ENCODE results near the gene TRAK1.

Gene TRAK1

GRCh38 chr3:42122261-42123011, 31.3 kb downstream of the TRAK1 start:
- DNase-seq (ENCODE audit: low read depth in 2 of 2): no peak

- DNase-seq (ENCODE audit: low read depth in 2 of 2): no peak
Observed at GRCh38 chr3:42123012-42123581, 31.9 kb downstream of the TRAK1 start.

- DNase-seq (ENCODE audit: low read depth in 2 of 2): no peak
Observed at GRCh38 chr3:42123824-42124658, 32.9 kb downstream of the TRAK1 start.

GRCh38 chr3:42127226-42127625, 36.1 kb downstream of the TRAK1 start:
- no peak for DNase-seq (ENCODE audit: low read depth in 2 of 2)

GRCh38 chr3:42128526-42128925, 37.4 kb downstream of the TRAK1 start:
- no peak for DNase-seq (ENCODE audit: low read depth in 2 of 2)

GRCh38 chr3:42129014-42129953, 38.1 kb downstream of the TRAK1 start:
- DNase-seq (ENCODE audit: low read depth in 2 of 2): no peak

GRCh38 chr3:42130007-42130328, 38.8 kb downstream of the TRAK1 start:
- no peak for DNase-seq (ENCODE audit: low read depth in 2 of 2)

- DNase-seq (ENCODE audit: low read depth in 2 of 2): no peak
Observed at GRCh38 chr3:42130329-42131070, 39.3 kb downstream of the TRAK1 start.

GRCh38 chr3:42133500-42134298, 42.5 kb downstream of the TRAK1 start:
- no peak for DNase-seq (ENCODE audit: low read depth in 2 of 2)

GRCh38 chr3:42134867-42135464, 43.8 kb downstream of the TRAK1 start:
- DNase-seq (ENCODE audit: low read depth in 2 of 2): no peak

GRCh38 chr3:42139621-42140453, 48.7 kb downstream of the TRAK1 start:
- DNase-seq (ENCODE audit: low read depth in 2 of 2): no peak

GRCh38 chr3:42140665-42141203, 49.6 kb downstream of the TRAK1 start:
- DNase-seq (ENCODE audit: low read depth in 2 of 2): no peak

- DNase-seq (ENCODE audit: low read depth in 2 of 2): no peak
Observed at GRCh38 chr3:42143440-42143839, 52.3 kb downstream of the TRAK1 start.

- DNase-seq (ENCODE audit: low read depth in 2 of 2): no peak
Observed at GRCh38 chr3:42144209-42144608, 53.1 kb downstream of the TRAK1 start.

- DNase-seq (ENCODE audit: low read depth in 2 of 2): no peak
Observed at GRCh38 chr3:42148086-42148848, 57.1 kb downstream of the TRAK1 start.

- DNase-seq (ENCODE audit: low read depth in 2 of 2): no peak
Observed at GRCh38 chr3:42148982-42149432, 57.9 kb downstream of the TRAK1 start.

GRCh38 chr3:42149532-42149931, 58.4 kb downstream of the TRAK1 start:
- no peak for DNase-seq (ENCODE audit: low read depth in 2 of 2)

- no peak for DNase-seq (ENCODE audit: low read depth in 2 of 2)
Observed at GRCh38 chr3:42149975-42150374, 58.8 kb downstream of the TRAK1 start.
